ENCODE measurements around the gene PPP1R12C.

Gene PPP1R12C

GRCh38 chr19:55132453-55133129, 15.2 kb upstream of the PPP1R12C start:
- Histone ChIP-seq H3K9ac (ENCODE audit: low read length) (peak overlapping the region; percentile 50), H3K27ac (ENCODE audit: low read length) (no peak overlapping the region), H3K36me3 (replicated peaks; ENCODE audit: low read depth, low read length) (no peaks in the 10 kb centered on the region), H2AFZ (ENCODE audit: low read depth, low read length) (peak overlapping the region; percentile 50), H3K9me3 (ENCODE audit: insufficient read depth, low read length) (no peaks in the 10 kb centered on the region), H3K4me3 (ENCODE audit: low read length) (peak overlapping the region; percentile 67), H3K4me2 (ENCODE audit: low read length) (peak overlapping the region; percentile 60), H3K79me2 (ENCODE audit: low read length) (no peaks in the 10 kb centered on the region), H3K4me1 (ENCODE audit: low read length) (peaks cover 36% of the 10 kb centered on the region), H3K27me3 (ENCODE audit: low read depth, low read length) (peaks cover 20% of the 10 kb centered on the region), H4K20me1 (ENCODE audit: insufficient read depth, low read length) (no peaks in the 10 kb centered on the region)
- no peak for TF ChIP-seq EZH2phosphoT487 (IDR thresholded peaks at IDR 0.05; ENCODE audit: low read depth)
- TF ChIP-seq, protein P1, sequence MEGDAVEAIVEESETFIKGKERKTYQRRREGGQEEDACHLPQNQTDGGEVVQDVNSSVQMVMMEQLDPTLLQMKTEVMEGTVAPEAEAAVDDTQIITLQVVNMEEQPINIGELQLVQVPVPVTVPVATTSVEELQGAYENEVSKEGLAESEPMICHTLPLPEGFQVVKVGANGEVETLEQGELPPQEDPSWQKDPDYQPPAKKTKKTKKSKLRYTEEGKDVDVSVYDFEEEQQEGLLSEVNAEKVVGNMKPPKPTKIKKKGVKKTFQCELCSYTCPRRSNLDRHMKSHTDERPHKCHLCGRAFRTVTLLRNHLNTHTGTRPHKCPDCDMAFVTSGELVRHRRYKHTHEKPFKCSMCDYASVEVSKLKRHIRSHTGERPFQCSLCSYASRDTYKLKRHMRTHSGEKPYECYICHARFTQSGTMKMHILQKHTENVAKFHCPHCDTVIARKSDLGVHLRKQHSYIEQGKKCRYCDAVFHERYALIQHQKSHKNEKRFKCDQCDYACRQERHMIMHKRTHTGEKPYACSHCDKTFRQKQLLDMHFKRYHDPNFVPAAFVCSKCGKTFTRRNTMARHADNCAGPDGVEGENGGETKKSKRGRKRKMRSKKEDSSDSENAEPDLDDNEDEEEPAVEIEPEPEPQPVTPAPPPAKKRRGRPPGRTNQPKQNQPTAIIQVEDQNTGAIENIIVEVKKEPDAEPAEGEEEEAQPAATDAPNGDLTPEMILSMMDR (IDR thresholded peaks at IDR 0.05; ENCODE audit: low read depth, low read length) = peak; percentile 66

DNA sequence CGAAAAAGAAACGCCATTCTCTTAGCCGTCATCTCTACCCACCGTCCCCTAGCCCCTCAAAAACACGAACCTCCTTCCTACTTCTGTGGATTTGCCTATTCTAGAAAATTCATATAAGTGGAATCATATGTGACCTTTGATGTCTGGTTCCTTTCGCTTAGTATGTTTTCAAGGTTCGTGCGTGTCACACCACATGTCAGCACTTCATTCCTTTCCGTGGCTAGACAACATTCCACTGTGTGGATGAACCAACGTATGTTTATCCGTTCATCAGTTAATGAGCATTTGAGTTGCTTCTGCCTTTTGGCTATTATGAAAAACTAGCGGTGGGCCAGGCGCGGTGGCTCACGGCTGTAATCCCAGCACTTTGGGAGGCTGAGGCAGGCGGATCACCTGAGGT, 14.0 kb upstream of the PPP1R12C start:
- no peak overlapping the region for H2AFZ ChIP-seq (ENCODE audit: low read depth, low read length)
- peaks cover 36% of the 10 kb centered on the region for H3K4me1 ChIP-seq (ENCODE audit: low read length)
- H3K9ac ChIP-seq (ENCODE audit: low read length) = no peak overlapping the region
- no peaks in the 10 kb centered on the region for H3K9me3 ChIP-seq (ENCODE audit: insufficient read depth, low read length)
- no peaks in the 10 kb centered on the region for H3K79me2 ChIP-seq (ENCODE audit: low read length)
- no peak for TF ChIP-seq EZH2phosphoT487 (IDR thresholded peaks at IDR 0.05; ENCODE audit: low read depth)
- TF ChIP-seq, protein P1 (IDR thresholded peaks at IDR 0.05; ENCODE audit: low read depth, low read length) = no peak
- no peaks in the 10 kb centered on the region for H3K36me3 ChIP-seq (replicated peaks; ENCODE audit: low read depth, low read length)
- no peak overlapping the region for H3K27ac ChIP-seq (ENCODE audit: low read length)
- H3K27me3 ChIP-seq (ENCODE audit: low read depth, low read length) = peaks cover 18% of the 10 kb centered on the region
- H3K4me3 ChIP-seq (ENCODE audit: low read length) = no peak overlapping the region
- H4K20me1 ChIP-seq (ENCODE audit: insufficient read depth, low read length) = no peaks in the 10 kb centered on the region
- H3K4me2 ChIP-seq (ENCODE audit: low read length) = no peak overlapping the region

GRCh38 chr19:55119053-55119452, 1.6 kb upstream of the PPP1R12C start:
- 0 out of 2 replicates have a peak overlapping the region, but pooled peaks have one; percentile 93 for H3K4me2 ChIP-seq (ENCODE audit: low read length)

GRCh38 chr19:55118401-55118991, 1.1 kb upstream of the PPP1R12C start:
- H3K36me3 ChIP-seq (replicated peaks; ENCODE audit: low read depth, low read length) = no peaks in the 10 kb centered on the region
- H3K4me2 ChIP-seq (ENCODE audit: low read length) = peak overlapping the region; percentile 93
- no peaks in the 10 kb centered on the region for H3K9me3 ChIP-seq (ENCODE audit: insufficient read depth, low read length)
- peak overlapping the region; percentile 77 for H3K9ac ChIP-seq (ENCODE audit: low read length)
- H2AFZ ChIP-seq (ENCODE audit: low read depth, low read length) = no peak overlapping the region
- H4K20me1 ChIP-seq (ENCODE audit: insufficient read depth, low read length) = peaks cover 33% of the 10 kb centered on the region
- H3K79me2 ChIP-seq (ENCODE audit: low read length) = peaks cover 43% of the 10 kb centered on the region
- TF ChIP-seq, protein P1 (IDR thresholded peaks at IDR 0.05; ENCODE audit: low read depth, low read length) = no peak
- TF ChIP-seq EZH2phosphoT487 (IDR thresholded peaks at IDR 0.05; ENCODE audit: low read depth) = no peak
- H3K4me1 ChIP-seq (ENCODE audit: low read length) = peaks cover 26% of the 10 kb centered on the region
- H3K4me3 ChIP-seq (ENCODE audit: low read length) = peak overlapping the region; percentile 80
- H3K27me3 ChIP-seq (ENCODE audit: low read depth, low read length) = no peaks in the 10 kb centered on the region
- no peak overlapping the region for H3K27ac ChIP-seq (ENCODE audit: low read length)

More at GRCh38 chr19:55119053-55119452, 1.6 kb upstream of the PPP1R12C start:
- Histone ChIP-seq H2AFZ (ENCODE audit: low read depth, low read length) (no peak overlapping the region), H3K36me3 (replicated peaks; ENCODE audit: low read depth, low read length) (no peaks in the 10 kb centered on the region), H3K27me3 (ENCODE audit: low read depth, low read length) (peaks cover 5% of the 10 kb centered on the region), H4K20me1 (ENCODE audit: insufficient read depth, low read length) (peaks cover 28% of the 10 kb centered on the region), H3K4me1 (ENCODE audit: low read length) (peaks cover 26% of the 10 kb centered on the region), H3K27ac (ENCODE audit: low read length) (no peak overlapping the region), H3K4me3 (ENCODE audit: low read length) (no peak overlapping the region), H3K9ac (ENCODE audit: low read length) (no peak overlapping the region), H3K9me3 (ENCODE audit: insufficient read depth, low read length) (no peaks in the 10 kb centered on the region), H3K79me2 (ENCODE audit: low read length) (peaks cover 38% of the 10 kb centered on the region)
- TF ChIP-seq, protein P1 (IDR thresholded peaks at IDR 0.05; ENCODE audit: low read depth, low read length) = no peak
- TF ChIP-seq EZH2phosphoT487 (IDR thresholded peaks at IDR 0.05; ENCODE audit: low read depth) = no peak

Data from OCI-LY3 (cell line).